Measurements from ENCODE around the gene C3AR1.

GRCh38 chr12:8096281-8096915 is 30.2 kb upstream of the C3AR1 start:
- no peak for TF ChIP-seq CTCF (IDR thresholded peaks at IDR 0.05; ENCODE audit: insufficient read depth, low read depth, low read length)
- TF ChIP-seq EZH2 (IDR thresholded peaks at IDR 0.05; ENCODE audit: insufficient read depth, low read length) = no peak

Measured in astrocyte (in vitro differentiated cells and primary cell).